Loucy (cell line): ENCODE data around the gene OXCT2.

ENCODE experiments used
- EZH2phosphoT487 ChIP-seq: fragments of 200-600 bp; IDR thresholded peaks from 2 replicates; pipeline ENCODE4 v1.6.1; 2018; ENCODE audit warnings: antibody characterized with exemption, mild to moderate bottlenecking, moderate library complexity, borderline replicate concordance
- TF ChIP-seq, protein P1 (sequence below): fragments of 200-600 bp; sonication (generic); conservative IDR thresholded peaks from 2 replicates; pipeline ENCODE4 v1.5.1; 2014; ENCODE audit warnings: mild to moderate bottlenecking, antibody characterized with exemption, low read length

DNA sequence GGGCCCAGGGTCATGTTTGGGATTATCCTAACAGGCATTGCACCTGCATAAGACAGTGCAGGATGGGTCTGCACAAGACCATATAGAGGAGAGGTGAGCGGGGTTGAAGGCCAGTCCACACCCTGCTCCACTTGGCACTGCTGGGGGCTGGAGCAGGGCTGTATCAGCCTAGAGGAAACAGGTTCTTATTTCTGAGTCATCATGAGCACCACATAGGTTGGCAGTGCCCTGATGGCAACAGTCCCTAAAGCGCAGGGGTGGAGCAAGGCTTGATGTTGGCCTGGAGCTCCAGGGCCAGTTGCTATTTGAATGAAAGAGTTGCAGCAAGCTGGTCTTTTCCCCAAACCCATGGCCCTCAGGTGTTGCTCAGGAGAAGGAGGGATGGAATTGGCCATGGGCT lies 47.3 kb upstream of the OXCT2 start:
- TF ChIP-seq, protein P1, sequence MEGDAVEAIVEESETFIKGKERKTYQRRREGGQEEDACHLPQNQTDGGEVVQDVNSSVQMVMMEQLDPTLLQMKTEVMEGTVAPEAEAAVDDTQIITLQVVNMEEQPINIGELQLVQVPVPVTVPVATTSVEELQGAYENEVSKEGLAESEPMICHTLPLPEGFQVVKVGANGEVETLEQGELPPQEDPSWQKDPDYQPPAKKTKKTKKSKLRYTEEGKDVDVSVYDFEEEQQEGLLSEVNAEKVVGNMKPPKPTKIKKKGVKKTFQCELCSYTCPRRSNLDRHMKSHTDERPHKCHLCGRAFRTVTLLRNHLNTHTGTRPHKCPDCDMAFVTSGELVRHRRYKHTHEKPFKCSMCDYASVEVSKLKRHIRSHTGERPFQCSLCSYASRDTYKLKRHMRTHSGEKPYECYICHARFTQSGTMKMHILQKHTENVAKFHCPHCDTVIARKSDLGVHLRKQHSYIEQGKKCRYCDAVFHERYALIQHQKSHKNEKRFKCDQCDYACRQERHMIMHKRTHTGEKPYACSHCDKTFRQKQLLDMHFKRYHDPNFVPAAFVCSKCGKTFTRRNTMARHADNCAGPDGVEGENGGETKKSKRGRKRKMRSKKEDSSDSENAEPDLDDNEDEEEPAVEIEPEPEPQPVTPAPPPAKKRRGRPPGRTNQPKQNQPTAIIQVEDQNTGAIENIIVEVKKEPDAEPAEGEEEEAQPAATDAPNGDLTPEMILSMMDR = no peak
- TF ChIP-seq EZH2phosphoT487 = no peak
